ENCODE measurements around the gene PTOV1.

Gene PTOV1

DNA sequence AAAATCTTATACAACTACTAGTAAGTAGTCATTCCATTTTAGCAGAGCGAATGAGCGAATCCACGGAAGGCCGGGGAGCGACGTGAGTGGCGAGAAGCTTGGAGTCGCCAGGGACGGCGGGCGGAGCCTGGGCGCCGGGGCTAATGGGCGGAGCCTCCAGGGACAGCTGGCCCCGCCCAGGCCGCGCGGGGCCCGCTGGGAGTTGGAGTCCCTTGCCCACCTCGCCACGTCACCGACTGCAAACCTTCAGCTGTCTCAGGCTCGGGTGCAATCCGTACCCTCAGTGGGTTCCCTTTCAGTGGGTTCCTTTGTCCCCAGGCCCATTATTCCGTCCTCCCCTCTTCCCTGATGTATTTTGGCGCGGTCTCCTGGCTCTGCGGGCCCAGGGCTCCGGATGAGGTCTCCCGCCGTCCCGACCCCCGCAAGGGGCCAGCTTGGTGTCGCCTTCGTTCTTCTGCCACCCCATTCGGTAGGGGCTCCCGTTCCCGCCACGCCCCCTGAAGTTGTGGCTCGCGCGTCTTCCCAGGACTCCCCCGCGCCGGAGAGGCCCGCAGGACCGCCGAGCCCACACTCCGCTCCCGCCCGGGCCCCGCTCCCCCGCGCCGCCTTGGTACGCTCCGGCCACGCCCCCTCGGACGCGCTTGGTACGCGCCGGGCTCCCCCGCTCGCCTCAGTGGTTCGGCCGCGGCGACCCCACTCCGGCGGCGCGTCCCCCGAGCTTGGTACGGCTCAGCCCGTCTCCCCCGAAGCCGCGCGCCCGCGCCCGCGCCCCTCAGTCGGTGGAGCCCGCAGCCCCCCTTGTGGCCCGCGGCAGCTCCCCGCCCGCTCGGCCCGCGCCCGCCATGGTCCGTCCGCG lies at the start of gene PTOV1:
Gene PTOV1 (plus strand): TSS at position 673 of the 856 bp plus-strand sequence.
- no peaks in the 10 kb centered on the region for H3K27me3 ChIP-seq (replicated peaks; ENCODE audit: control insufficient read depth, insufficient read depth, low read length)
- peaks cover 6% of the 10 kb centered on the region for H3K36me3 ChIP-seq (ENCODE audit: control insufficient read depth, insufficient read depth, low read length)
- H3K4me3 ChIP-seq (replicated peaks; ENCODE audit: low read depth, low read length), result peak within 1 kb of the TSS; percentile 70
- TF ChIP-seq CTCF (IDR thresholded peaks at IDR 0.05; ENCODE audit: insufficient read depth, low read length, poor library complexity, severe bottlenecking), result no peak
- DNase-seq (ENCODE audit: extremely low read depth, insufficient read length), result peak; percentile 93

DNA sequence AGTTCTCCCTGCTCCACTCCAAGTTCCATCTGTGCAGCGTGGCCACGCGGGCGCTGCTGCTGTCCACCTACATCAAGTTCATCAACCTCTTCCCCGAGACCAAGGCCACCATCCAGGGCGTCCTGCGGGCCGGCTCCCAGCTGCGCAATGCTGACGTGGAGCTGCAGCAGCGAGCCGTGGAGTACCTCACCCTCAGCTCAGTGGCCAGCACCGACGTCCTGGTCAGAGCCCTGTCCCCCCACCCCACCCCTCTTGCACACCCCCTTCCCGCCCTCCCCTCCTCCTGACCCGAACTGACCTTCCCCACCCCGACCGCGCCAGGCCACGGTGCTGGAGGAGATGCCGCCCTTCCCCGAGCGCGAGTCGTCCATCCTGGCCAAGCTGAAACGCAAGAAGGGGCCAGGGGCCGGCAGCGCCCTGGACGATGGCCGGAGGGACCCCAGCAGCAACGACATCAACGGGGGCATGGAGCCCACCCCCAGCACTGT lies 49.5 kb upstream of the PTOV1 start:
- H3K4me3 ChIP-seq (replicated peaks; ENCODE audit: low read depth, low read length), result no peak overlapping the region
- peaks cover 38% of the 10 kb centered on the region for H3K36me3 ChIP-seq (ENCODE audit: control insufficient read depth, insufficient read depth, low read length)

GRCh38 chr19:49801966-49802661 lies 48.8 kb upstream of the PTOV1 start:
- no peak for DNase-seq (ENCODE audit: extremely low read depth, insufficient read length)
- no peak for TF ChIP-seq CTCF (IDR thresholded peaks at IDR 0.05; ENCODE audit: insufficient read depth, low read length, poor library complexity, severe bottlenecking)
- Histone ChIP-seq H3K4me3 (replicated peaks; ENCODE audit: low read depth, low read length) (no peak overlapping the region), H3K36me3 (ENCODE audit: control insufficient read depth, insufficient read depth, low read length) (peaks cover 33% of the 10 kb centered on the region), H3K27me3 (replicated peaks; ENCODE audit: control insufficient read depth, insufficient read depth, low read length) (no peaks in the 10 kb centered on the region)

More for the DNA sequence above, 49.5 kb upstream of the PTOV1 start:
- no peaks in the 10 kb centered on the region for H3K27me3 ChIP-seq (replicated peaks; ENCODE audit: control insufficient read depth, insufficient read depth, low read length)
- DNase-seq (ENCODE audit: extremely low read depth, insufficient read length), result no peak
- TF ChIP-seq CTCF (IDR thresholded peaks at IDR 0.05; ENCODE audit: insufficient read depth, low read length, poor library complexity, severe bottlenecking), result no peak

GRCh38 chr19:49802836-49803528 lies 48.0 kb upstream of the PTOV1 start:
- peaks cover 35% of the 10 kb centered on the region for H3K36me3 ChIP-seq (ENCODE audit: control insufficient read depth, insufficient read depth, low read length)
- TF ChIP-seq CTCF (IDR thresholded peaks at IDR 0.05; ENCODE audit: insufficient read depth, low read length, poor library complexity, severe bottlenecking), result no peak

DNA sequence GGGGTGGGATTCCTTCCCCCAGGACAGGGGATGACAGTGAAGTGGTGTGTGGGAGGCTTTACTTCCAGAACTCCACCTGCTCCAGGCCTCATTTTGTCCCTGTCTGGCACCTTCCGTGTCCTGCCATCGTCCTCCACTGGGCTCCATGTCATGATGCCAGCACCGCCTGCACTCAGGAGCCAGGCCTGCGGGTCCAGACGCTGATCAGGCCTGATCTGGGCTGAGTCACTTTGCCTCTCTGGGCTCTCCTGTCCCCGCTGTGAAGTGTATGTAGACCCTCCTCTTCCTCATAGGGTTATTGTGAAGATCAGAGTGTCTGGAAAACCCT lies 47.5 kb upstream of the PTOV1 start:
- Histone ChIP-seq H3K36me3 (ENCODE audit: control insufficient read depth, insufficient read depth, low read length) (peaks cover 30% of the 10 kb centered on the region), H3K4me3 (replicated peaks; ENCODE audit: low read depth, low read length) (no peak overlapping the region), H3K27me3 (replicated peaks; ENCODE audit: control insufficient read depth, insufficient read depth, low read length) (no peaks in the 10 kb centered on the region)
- no peak for TF ChIP-seq CTCF (IDR thresholded peaks at IDR 0.05; ENCODE audit: insufficient read depth, low read length, poor library complexity, severe bottlenecking)
- DNase-seq (ENCODE audit: extremely low read depth, insufficient read length), result no peak

More at GRCh38 chr19:49802836-49803528, 48.0 kb upstream of the PTOV1 start:
- Histone ChIP-seq H3K4me3 (replicated peaks; ENCODE audit: low read depth, low read length) (no peak overlapping the region), H3K27me3 (replicated peaks; ENCODE audit: control insufficient read depth, insufficient read depth, low read length) (no peaks in the 10 kb centered on the region)
- no peak for DNase-seq (ENCODE audit: extremely low read depth, insufficient read length)
